ENCODE results near the gene RNF43.

RNF43 gene

DNA sequence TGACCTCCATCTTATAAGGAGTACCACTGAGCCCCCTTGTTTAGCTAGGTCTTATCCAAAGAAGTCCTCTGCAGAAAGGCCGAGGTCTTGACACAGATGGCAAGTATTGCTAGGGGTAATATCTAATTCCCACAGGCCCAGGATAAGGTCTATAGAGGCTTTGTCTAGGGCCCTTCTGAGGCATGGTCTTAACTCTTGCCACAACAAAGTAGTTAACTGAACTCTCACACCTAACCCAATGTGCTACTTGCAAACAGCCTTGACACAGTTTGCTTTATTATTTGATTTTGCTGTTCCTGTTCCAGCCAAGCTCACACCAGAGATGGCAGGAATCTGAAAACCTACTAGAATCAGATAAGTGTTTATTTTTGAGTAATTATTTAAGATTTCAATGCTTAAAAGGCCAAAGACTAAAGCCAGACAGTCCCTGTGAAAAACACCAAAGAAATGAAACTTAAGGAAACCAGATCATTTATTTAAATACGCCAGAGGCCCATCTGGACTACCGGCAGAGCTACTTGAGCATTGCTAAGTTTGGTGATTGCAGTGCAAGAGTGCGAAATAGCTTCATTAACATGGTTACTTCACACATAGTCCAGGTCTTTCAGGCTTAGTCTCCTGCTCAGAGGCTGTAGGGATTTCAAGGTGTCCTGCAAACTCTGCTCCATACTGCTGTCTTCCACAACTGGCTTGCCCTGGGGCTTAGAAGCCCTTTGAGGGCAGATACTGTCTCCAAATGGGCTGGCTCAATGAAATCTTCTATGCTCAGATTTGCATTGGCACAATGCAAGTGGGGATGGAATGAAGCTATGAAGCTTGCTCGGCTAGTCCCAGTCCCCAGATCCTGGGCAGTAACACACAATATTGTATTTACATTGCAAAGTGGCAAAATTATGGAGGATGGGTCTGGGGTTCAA lies 36.9 kb downstream of the RNF43 start:
- DNase-seq = no peak

DNA sequence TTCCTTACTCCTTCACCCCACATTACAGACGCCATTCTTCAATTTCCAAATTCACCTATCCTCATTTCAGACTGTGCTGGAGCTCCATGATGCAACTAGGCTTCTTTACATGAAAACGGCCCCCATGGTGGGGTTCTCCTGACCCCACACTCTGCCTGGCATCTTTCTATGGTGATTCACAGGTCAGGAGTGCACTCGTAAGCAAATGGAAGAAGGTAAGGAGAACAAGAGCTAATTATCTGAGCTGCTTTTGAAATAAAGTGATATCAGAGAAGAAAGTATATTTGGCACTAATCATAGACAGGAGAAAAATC lies 37.9 kb downstream of the RNF43 start:
- DNase-seq = no peak

DNA sequence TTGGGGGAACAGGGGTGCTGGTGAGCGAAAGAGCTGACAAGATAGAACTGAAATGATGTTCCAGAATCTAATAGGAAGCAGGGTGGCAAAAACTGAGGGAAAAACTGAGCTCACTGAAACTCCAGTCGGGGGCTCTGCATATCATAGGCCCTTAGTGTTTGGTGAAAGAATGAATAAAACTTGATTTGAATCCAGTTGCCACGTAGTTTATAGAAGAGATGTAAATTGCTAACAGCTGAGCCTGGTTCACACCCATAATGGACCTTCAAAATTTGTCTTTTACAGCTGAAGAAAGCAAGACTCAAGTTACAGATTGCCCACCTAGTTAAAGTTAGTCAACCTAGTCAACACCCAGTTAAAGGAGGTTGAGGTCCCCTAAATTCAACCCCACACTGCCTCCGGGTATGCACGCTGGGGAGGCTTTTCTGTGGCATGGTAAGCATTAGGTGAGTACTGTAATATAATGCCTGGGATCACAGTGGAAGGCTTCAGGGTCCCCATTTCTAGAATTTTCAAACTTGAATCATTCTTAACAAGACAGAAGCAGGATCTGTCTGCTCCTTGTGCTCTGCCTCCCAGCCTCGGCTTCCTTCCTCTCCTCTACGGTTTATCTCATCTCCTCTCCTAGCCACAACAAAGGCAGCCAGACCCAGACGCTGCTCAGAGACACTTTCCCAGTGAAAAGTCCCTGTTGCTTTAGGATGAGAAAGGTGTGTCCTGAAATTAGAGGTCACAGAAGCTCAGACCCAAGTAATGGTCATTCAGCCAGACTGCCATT lies 38.4 kb downstream of the RNF43 start:
- DNase-seq = no peak

DNA sequence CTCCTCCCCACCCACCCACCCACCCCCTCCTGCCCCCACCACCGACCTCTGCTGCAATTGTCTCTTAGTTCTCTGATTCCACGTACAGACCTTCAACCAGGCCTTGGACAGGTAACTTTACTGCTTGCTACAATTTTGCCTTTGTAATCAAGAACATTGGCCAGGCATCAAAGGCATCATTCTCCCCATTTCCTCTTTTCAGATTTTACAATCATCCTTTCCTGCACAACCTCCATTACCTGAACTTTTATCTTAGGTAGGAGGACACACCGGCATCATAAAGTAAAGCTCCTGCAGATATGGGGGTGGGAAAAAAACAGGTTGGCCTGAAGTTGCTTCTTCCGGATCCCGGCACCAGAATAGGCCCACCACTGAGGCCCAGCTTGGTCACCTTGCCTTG lies 39.7 kb downstream of the RNF43 start:
- DNase-seq = no peak

DNA sequence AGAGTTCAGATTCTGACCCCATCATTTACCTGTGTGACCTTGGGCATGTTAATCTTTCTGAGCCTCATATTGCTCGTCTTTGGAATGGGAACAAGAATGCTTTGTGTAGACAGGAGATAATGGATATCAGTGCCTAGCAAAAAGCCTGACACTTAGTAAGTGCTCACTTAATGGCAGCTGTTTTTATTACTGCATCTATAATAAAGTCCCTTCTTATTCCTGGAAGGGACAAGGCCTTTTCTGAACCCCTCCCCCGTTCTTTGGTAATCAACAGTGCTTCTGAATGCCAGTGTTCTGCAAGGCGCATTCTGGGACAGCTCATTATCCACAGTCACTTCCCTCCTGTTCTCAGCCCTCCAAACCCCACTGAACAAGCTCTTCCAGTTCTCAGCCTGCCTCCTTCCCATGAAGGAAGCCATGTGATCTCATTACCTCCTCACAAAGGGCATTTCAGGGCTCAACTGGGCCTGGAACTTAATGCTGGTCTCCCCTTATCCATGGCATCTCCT lies 40.2 kb downstream of the RNF43 start:
- DNase-seq = no peak

DNA sequence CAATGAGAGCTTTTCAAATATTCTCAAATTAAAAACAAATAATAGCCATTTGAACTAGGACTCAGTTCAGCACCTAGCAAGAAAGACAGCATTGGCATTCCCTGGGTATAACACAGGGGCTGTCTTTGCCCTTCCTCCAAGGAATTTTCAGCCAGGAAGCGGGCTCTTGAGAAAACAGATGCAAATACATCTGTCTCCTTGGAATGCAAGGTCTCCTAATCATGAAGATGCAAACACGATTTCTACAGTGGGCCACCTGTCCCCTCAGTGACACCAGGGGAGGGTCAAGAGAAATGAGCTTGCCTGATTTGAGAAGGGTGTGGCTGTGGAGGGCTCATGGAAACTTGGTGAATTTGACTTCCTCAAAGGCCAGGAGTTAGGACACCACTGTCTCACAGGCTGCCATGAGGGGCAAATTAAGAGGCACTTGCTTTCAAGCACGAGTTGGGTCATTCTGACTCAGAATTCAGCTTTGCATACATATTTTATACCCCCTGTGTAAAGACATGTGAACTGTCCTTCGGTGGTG lies 40.8 kb downstream of the RNF43 start:
- no peak for DNase-seq

DNA sequence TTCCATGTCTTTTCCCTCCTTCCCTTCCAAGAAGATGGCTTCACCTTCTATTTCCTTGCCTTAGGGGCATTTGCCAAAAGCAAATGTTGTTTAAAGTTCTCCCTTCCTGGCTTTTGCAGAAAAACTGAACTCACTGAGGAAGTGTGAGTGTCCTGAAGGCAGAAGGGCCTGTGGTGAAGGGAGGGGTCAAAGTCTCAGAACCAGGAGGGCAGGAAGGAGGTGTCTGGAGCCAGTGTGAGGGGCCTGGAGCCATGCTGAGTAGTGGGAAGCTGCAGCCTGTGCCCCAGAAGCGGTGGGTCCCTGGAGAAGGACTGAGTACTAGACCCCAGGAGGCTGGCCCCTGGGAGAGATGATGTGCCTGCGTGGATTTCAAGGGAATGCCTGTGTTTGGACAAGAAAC lies 41.5 kb downstream of the RNF43 start:
- no peak for DNase-seq

DNA sequence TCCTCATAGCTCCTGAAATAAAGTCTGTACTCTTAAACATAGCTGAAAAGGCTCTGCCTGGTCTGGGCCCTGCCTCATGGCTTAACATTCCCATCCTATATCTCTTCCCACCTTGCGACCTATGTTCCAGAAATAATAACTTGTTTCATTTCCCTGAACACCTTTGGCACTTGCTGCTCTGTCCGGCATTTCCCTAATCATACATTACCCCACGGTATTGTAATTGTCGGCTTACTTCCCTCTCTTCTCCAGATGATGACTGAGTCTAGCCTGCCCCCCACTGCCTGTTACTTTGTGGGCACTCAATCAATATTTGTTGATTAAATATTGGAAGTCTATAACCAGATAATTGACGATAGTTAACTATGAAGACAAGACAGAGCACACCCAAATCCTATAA lies 42.1 kb downstream of the RNF43 start:
- DNase-seq = no peak

DNA sequence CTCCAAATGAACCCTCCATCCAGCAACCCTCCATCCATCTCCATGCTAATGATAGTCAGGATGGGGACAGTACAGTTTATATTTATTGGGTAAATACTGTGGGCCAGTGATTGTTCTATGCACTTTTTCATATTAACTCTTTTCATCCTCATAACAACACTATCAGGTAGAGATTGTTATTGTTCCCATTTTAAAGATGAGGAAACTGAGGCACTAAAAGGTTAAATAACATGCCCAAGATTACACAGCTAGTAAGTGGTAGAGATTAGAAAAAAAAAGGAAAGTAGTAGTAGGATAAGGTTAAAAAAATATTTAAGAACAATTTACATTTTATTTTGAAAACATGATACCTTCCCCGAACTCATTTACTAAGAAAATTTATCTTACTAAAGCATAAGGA lies 43.4 kb downstream of the RNF43 start:
- DNase-seq = no peak

DNA sequence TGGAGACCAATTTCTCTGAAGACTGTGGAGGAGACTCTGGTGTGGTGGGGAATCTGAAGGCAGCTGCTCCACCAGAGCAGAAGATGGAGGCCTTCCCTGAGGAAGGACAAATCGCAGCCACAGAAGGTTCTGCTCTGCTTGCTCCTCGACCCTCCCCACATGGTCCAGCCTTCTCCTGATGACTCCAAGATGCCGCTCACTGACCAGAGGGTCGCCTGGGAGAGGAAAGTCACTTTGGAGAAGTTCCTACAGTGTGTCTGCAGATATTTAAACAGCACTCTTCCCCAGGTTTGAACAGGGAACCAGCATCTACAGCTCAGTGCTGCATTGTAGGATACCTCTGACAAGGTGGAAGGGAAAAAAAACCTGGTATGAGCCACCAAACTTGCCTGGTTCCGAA lies 44.3 kb downstream of the RNF43 start:
- no peak for DNase-seq

DNA sequence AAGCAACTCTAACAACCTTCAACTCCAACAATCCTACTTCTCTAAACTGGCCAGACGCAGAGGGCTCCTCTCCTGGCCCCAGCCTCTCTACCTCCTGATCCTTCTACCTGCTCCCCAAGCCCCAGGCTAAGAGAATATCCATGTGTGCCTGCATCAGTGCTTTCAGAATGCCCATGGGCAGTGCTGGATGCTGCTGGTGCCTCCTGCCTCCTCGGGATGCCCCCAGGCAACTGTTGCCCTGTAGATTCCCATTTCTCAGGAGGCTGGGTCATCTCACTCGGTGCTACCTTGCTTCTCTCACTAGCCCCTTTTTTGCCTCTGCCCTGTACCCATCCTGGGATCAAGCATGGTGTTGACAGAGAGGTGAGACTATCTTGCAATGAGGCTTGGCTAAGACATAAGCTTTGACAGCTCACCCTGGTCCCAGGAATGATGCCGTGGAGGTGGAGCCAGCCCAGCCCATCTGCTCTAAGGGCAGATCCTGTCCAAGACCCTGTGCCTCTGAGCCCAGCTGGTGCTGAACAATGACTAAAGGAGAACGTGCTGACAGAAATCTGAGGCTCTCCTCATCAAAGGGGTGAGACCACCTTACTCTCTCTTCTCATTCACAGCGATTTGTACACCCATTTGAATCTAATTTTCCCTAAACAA lies 45.9 kb downstream of the RNF43 start:
- no peak for DNase-seq

DNA sequence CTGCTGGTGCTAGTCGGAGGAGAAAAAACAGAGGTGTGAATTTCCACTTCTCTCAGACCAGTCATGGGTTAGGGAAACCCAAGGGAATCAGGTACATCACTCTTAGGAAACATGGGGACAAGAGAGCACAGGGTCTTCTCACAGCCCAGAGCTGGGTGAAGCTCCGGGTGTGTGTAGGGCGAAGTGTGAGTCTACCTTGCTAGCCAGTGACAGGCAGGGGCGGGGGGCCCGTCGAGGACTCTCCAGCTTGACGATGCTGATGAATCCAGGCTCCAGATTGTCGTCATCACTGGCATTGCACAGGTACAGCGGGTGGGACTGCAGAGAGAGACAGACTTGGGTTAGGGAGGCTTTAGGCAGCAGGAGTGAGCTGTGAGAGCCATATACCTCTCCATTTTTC lies 46.6 kb downstream of the RNF43 start:
- no peak for DNase-seq

DNA sequence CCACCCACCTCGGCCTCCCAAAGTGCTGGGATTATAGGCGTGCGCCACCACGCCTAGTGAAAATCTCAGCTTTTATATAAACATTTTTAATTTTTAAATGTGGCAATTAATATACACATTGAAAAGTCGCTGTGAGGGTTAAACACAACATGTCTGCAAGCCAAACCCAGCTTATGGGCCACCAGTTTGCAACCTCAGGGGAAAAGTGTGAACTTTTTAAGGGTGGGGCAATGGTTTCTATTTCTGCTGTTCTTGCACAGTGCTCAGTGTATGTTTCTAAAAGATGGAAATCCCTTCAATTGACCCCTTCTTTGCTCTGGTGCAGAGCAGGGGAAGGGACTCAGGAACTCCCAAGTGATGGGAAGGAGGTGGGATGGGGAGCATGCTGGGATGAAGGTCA lies 47.0 kb downstream of the RNF43 start:
- no peak for DNase-seq

DNA sequence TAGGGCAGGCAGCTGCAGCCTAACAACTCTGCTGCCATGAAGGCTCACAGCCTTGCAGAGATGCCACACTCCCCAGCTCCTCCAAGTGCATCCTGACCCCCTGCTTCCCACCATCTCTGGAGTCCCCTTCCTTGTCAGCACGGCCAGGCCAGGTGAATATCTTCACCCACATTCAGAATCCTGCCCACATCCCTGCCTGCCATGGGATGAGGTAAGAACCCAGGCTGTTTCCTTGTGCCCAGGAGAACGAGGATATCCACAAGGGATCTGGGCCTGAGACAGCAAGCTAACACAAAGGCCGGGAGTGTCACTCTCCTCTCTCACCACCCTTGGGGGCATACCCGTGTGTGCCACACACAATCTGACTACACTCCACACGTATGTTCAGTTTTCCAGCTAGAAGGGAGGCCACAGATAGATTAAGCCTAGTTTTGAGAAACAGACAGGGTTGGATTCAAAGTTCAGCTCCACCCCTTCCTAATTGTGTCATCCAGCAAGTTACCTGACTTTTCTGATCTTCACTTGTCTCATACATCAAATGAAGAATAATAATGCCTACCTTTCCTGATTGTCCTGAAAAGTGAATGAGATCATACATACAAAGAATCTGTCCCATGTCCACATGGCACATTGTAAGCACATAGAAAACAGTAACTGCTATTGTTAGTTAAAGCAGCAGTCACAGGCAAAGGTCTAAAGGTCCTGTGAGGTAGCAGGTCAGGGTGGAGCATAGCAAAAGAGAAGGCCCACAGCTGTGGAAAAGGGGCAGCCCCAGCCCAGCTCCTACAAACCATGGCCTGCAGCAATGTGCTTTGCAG lies 47.9 kb downstream of the RNF43 start:
- no peak for DNase-seq

DNA sequence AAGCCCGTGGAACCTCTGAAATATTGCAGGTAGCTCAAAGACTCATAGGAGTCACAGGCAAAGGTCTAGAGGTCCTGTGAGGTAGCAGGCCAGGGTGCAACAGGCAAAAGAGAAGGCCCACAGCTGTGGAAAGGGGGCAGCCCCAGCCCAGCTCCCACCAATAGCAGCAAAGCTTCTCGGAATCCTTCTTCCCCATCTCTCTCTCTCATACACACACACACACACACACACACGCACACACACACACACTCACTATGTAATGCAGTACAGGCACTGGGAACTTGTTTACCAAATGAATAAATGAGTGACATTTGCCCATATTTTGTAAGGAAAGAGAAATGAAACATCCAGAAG lies 48.5 kb downstream of the RNF43 start:
- DNase-seq = no peak
